SK-N-SH treated with all-trans-retinoic acid at 6 μM for 48 hours (cell line): ENCODE data around the gene BRF1.

Source experiments
- BACH2 ChIP-seq: fragments of 250-450 bp; sonication (Bioruptor Pico); IDR thresholded peaks from 2 replicates; pipeline ENCODE4 v1.9.0; 2021; ENCODE audit warnings: mild to moderate bottlenecking, borderline replicate concordance
- ESRRG ChIP-seq: fragments of 250-450 bp; sonication (Bioruptor Pico); IDR thresholded peaks from 2 replicates; pipeline ENCODE4 v1.6.1; 2021; ENCODE audit warnings: mild to moderate bottlenecking
- POU6F1 ChIP-seq: fragments of 250-450 bp; sonication (Bioruptor Pico); IDR thresholded peaks from 2 replicates; pipeline ENCODE4 v1.8.0; 2021; ENCODE audit warnings: low read depth, mild to moderate bottlenecking, moderate library complexity, borderline replicate concordance
- SNAI2 ChIP-seq: fragments of 250-450 bp; sonication (Bioruptor Pico); IDR thresholded peaks from 2 replicates; pipeline ENCODE4 v1.5.0; 2020; ENCODE audit warnings: mild to moderate bottlenecking, moderate library complexity
- TSHZ2 ChIP-seq: fragments of 250-450 bp; sonication (Bioruptor Pico); IDR thresholded peaks from 2 replicates; pipeline ENCODE4 v1.5.0; 2020; ENCODE audit warnings: mild to moderate bottlenecking, moderate library complexity
- ZFP30 ChIP-seq: fragments of 450-650 bp; formaldehyde crosslinking; IDR thresholded peaks from 2 replicates; pipeline ENCODE4 v1.5.0; 2022; ENCODE audit warnings: mild to moderate bottlenecking, moderate library complexity
- TF ChIP-seq, protein P1 (sequence below): fragments of 250-450 bp; sonication (Bioruptor Pico); IDR thresholded peaks from 2 replicates; pipeline ENCODE4 v1.8.0; 2020; ENCODE audit warnings: mild to moderate bottlenecking, moderate library complexity, borderline replicate concordance
- TF ChIP-seq, protein P2 (sequence below): fragments of 250-450 bp; sonication (Bioruptor Pico); IDR thresholded peaks from 2 replicates; pipeline ENCODE4 v1.5.1; 2021; ENCODE audit warnings: mild to moderate bottlenecking, moderate library complexity

DNA sequence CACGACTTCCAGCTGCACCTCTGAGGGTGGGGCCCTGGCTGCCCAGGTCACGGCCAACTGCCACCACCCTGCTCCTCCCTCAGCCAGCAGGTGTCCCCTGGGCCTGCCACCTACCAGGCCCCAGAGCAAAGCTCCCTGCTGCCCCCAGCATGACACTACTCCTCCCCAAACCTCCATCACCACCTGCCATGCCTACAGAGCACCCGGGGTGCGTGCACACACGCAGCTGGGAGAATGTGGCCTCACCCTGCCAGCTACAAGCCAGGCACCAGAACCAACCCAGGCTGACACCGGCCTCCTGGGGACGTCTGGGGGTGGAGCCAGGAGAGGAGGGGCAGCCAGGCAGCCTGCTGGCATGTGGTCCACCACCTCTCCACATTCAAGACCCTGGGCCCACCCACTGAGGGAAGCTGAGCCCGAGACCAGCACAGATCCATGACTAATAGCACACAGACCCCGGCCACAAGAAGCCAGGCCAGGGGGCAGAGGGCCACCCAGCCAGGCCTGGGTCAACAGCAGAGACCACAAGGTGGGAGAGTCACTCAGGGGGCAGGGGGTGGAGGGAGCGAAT, 135.6 kb downstream of the BRF1 start:
- TF ChIP-seq, protein P1, sequence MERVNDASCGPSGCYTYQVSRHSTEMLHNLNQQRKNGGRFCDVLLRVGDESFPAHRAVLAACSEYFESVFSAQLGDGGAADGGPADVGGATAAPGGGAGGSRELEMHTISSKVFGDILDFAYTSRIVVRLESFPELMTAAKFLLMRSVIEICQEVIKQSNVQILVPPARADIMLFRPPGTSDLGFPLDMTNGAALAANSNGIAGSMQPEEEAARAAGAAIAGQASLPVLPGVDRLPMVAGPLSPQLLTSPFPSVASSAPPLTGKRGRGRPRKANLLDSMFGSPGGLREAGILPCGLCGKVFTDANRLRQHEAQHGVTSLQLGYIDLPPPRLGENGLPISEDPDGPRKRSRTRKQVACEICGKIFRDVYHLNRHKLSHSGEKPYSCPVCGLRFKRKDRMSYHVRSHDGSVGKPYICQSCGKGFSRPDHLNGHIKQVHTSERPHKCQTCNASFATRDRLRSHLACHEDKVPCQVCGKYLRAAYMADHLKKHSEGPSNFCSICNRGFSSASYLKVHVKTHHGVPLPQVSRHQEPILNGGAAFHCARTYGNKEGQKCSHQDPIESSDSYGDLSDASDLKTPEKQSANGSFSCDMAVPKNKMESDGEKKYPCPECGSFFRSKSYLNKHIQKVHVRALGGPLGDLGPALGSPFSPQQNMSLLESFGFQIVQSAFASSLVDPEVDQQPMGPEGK (CRISPR knock-in tag): no peak
- TF ChIP-seq, protein P2, sequence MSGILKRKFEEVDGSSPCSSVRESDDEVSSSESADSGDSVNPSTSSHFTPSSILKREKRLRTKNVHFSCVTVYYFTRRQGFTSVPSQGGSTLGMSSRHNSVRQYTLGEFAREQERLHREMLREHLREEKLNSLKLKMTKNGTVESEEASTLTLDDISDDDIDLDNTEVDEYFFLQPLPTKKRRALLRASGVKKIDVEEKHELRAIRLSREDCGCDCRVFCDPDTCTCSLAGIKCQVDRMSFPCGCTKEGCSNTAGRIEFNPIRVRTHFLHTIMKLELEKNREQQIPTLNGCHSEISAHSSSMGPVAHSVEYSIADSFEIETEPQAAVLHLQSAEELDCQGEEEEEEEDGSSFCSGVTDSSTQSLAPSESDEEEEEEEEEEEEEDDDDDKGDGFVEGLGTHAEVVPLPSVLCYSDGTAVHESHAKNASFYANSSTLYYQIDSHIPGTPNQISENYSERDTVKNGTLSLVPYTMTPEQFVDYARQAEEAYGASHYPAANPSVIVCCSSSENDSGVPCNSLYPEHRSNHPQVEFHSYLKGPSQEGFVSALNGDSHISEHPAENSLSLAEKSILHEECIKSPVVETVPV (CRISPR knock-in tag): no peak
- TF ChIP-seq ZFP30 (no peak), TSHZ2 (no peak), POU6F1 (CRISPR knock-in tag) (no peak), ESRRG (CRISPR knock-in tag) (no peak), SNAI2 (no peak), BACH2 (CRISPR knock-in tag) (no peak)
